ENCODE results near the gene FYB2. TPM values are rescaled to one million over a fixed set of nuclear protein-coding genes. Genes with fewer than 3 reads are reported as not detected.

Gene FYB2
- polyA plus RNA-seq, 2 of the 4 experiments (the other 2 are of a cell fraction), result not detected

DNA sequence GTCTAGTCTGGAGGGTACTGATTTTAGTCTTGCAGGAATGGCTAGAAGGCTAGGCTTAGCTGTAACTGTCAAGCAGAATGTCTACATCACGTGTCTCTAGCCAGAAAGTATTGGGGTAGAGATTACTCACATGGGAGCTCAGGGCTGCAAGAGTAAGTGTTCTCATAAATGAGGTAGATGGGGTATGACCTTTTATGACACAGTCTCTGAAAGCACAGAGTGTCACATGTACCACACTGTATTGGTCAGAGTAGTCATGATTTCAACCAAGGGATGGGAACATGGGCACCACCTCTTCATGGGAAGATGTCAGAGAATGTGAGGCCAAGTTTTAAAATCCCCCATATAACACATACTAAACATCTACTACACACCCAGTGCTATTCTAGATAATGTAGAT is 2.9 kb downstream of the FYB2 start:
- Histone ChIP-seq H3K4me1 (peaks cover 5% of the 10 kb centered on the region), H3K27ac (no peak overlapping the region), H3K4me2 (no peak overlapping the region), H3K9me3 (no peaks in the 10 kb centered on the region; the same call in 2 of the 3 replicates), H3K4me3 (no peak overlapping the region)
- no peak for FAIRE-seq
- ATAC-seq, result no peak
- no peak for DNase-seq (ENCODE audit: low read depth in 1 of 2, low spot score in 1 of 2)
- POLR2A ChIA-PET, result no interaction called here
- 50% methylated on average over 1 of the region's 1 CpG for WGBS (ENCODE audit: missing lambda C conversion rate)
- CTCF ChIA-PET, result interaction anchor here (1.4 kb wide), 1 partner anchor 15 kb away, joined by 4 read pairs; no protein-coding TSS in a partner anchor
- TF ChIP-seq JUN (IDR thresholded peaks at IDR 0.05) (no peak), RAD21 (conservative IDR thresholded peaks at IDR 0.05 in 1 of 2, IDR thresholded peaks at IDR 0.05 in 1 of 2) (no peak), HEYL (CRISPR knock-in tag; IDR thresholded peaks at IDR 0.05) (no peak), NPAS2 (CRISPR knock-in tag; IDR thresholded peaks at IDR 0.05; ENCODE audit: borderline replicate concordance) (no peak), NR3C1 (IDR thresholded peaks at IDR 0.05) (no peak), FOSB (CRISPR knock-in tag; IDR thresholded peaks at IDR 0.05) (no peak), NFE2L2 (conservative IDR thresholded peaks at IDR 0.05; ENCODE audit: low read length) (no peak), EHMT2 (IDR thresholded peaks at IDR 0.05; ENCODE audit: low read depth) (no peak)
- TF ChIP-seq, protein P1, sequence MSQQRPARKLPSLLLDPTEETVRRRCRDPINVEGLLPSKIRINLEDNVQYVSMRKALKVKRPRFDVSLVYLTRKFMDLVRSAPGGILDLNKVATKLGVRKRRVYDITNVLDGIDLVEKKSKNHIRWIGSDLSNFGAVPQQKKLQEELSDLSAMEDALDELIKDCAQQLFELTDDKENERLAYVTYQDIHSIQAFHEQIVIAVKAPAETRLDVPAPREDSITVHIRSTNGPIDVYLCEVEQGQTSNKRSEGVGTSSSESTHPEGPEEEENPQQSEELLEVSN (IDR thresholded peaks at IDR 0.05; ENCODE audit: borderline replicate concordance, low read depth), result no peak
- TF ChIP-seq, protein P2, sequence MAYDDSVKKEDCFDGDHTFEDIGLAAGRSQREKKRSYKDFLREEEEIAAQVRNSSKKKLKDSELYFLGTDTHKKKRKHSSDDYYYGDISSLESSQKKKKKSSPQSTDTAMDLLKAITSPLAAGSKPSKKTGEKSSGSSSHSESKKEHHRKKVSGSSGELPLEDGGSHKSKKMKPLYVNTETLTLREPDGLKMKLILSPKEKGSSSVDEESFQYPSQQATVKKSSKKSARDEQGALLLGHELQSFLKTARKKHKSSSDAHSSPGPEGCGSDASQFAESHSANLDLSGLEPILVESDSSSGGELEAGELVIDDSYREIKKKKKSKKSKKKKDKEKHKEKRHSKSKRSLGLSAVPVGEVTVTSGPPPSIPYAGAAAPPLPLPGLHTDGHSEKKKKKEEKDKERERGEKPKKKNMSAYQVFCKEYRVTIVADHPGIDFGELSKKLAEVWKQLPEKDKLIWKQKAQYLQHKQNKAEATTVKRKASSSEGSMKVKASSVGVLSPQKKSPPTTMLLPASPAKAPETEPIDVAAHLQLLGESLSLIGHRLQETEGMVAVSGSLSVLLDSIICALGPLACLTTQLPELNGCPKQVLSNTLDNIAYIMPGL (CRISPR knock-in tag; IDR thresholded peaks at IDR 0.05; ENCODE audit: borderline replicate concordance), result no peak
- TF ChIP-seq, protein P3, sequence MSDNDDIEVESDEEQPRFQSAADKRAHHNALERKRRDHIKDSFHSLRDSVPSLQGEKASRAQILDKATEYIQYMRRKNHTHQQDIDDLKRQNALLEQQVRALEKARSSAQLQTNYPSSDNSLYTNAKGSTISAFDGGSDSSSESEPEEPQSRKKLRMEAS (IDR thresholded peaks at IDR 0.05), result no peak

DNA sequence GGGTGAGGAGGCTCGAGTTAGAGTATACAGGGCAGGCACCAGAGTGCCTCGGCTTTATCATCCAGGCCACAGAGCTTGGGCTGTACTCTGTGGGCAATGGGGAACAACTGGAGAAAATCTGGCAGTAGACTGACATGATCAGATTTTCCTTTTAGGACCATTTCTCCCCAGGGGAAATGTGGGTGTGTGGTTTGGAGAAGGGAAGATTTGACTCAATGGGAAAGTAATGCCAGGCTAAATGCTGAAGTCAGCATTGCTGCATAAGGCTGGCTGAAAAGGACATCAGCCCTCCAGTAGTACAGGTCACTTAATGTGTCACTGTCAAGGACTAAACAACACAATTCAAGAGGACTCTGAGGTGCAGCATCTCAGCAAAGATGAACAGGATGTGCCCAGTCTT is 5.0 kb downstream of the FYB2 start:
- Histone ChIP-seq H3K9me3 (no peaks in the 10 kb centered on the region; the same call in 2 of the 3 replicates), H3K4me1 (no peaks in the 10 kb centered on the region), H3K27ac (no peak overlapping the region), H3K4me2 (no peak overlapping the region), H3K4me3 (no peak overlapping the region)
- 18% methylated on average over 2 of the region's 2 CpGs for whole genome bisulfite sequencing (ENCODE audit: missing lambda C conversion rate)
- TF ChIP-seq RFX5 (IDR thresholded peaks at IDR 0.05), result no peak
- TF ChIP-seq MAFK (IDR thresholded peaks at IDR 0.05; ENCODE audit: partially characterized antibody), result peak; percentile 42
- ATAC-seq (no peak), DNase-seq (ENCODE audit: low read depth in 1 of 2, low spot score in 1 of 2) (no peak), FAIRE-seq (no peak)
- CTCF ChIA-PET, result interaction anchor here (0.6 to 1.2 kb wide), 2 partner anchors 10 to 204 kb away, joined by 3 to 5 read pairs; no protein-coding TSS in a partner anchor
- POLR2A ChIA-PET, result no interaction called here

DNA sequence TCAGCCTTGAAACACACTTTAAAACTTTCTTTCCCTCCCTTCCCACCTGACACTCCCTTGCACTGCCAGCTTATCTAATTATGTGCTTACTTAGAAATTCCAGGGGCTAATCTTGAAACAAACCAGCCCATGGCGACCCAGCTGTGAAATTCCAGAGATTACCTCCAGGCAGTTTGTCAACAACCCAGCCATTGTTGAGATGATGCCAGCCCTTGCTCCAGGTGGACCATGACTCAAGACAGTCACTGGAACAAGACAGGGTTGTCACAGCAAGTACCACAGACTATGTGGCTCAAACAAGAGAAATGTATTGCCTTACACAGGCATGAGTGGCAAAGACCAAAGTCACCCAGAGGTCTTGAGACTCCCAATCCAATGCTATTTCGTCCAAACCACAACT is 7.9 kb downstream of the FYB2 start:
- DNase-seq (ENCODE audit: low read depth in 1 of 2, low spot score in 1 of 2) (no peak), ATAC-seq (no peak), FAIRE-seq (no peak)
- no peak overlapping the region for H3K4me2 ChIP-seq
- H3K9me3 ChIP-seq, result no peaks in the 10 kb centered on the region; the same call in 2 of the 3 replicates
- H3K27ac ChIP-seq, result no peak overlapping the region
- H3K4me3 ChIP-seq, result no peak overlapping the region
- no peaks in the 10 kb centered on the region for H3K4me1 ChIP-seq
- ChIA-PET POLR2A (no interaction called here), CTCF (interaction anchor here (1.7 kb wide), 1 partner anchor 10 kb away, joined by 11 read pairs; no protein-coding TSS in a partner anchor)
- WGBS (ENCODE audit: missing lambda C conversion rate), result 19% methylated on average over 2 of the region's 2 CpGs
- TF ChIP-seq, protein P4, sequence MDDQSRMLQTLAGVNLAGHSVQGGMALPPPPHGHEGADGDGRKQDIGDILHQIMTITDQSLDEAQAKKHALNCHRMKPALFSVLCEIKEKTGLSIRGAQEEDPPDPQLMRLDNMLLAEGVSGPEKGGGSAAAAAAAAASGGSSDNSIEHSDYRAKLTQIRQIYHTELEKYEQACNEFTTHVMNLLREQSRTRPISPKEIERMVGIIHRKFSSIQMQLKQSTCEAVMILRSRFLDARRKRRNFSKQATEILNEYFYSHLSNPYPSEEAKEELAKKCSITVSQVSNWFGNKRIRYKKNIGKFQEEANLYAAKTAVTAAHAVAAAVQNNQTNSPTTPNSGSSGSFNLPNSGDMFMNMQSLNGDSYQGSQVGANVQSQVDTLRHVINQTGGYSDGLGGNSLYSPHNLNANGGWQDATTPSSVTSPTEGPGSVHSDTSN (IDR thresholded peaks at IDR 0.05), result no peak
- no peak for TF ChIP-seq POLR2A (IDR thresholded peaks at IDR 0.05; ENCODE audit: low read length)
- TF ChIP-seq FOSL2 (IDR thresholded peaks at IDR 0.05), result no peak
- no peak for TF ChIP-seq FOSL2 (CRISPR knock-in tag; IDR thresholded peaks at IDR 0.05)
- no peak for TF ChIP-seq EP300 (IDR thresholded peaks at IDR 0.05)

DNA sequence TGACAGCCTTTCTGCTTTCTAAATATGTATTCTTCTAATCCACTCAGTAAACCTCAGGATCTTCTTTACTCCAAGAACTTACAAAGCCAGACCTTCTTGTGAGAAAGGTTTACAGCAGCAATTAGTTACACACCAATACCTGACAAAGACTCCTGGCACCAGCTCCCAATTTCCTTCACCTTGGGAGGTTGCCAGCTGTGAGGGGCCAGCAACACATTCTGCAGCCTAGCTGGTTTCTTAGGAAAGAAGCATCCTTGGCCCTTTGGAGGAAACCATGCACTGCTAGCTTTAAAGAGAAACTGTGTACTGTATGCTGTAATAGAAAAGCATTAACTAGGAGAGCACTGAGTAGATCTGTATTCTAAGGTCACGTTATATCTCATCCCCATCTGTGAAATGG is 10.8 kb downstream of the FYB2 start:
- FAIRE-seq (no peak), DNase-seq (ENCODE audit: low read depth in 1 of 2, low spot score in 1 of 2) (no peak), ATAC-seq (no peak)
- Histone ChIP-seq H3K4me1 (no peaks in the 10 kb centered on the region), H3K9me3 (no peaks in the 10 kb centered on the region), H3K27ac (no peak overlapping the region), H3K4me2 (no peak overlapping the region), H3K4me3 (no peak overlapping the region)
- CTCF ChIA-PET, result interaction anchor here (1.1 to 1.9 kb wide), 3 partner anchors 13 to 1530 kb away, joined by 3 to 8 read pairs (median 3); no protein-coding TSS in a partner anchor
- 26% methylated on average over 1 of the region's 1 CpG for WGBS (ENCODE audit: missing lambda C conversion rate)
- POLR2A ChIA-PET, result no interaction called here
- TF ChIP-seq HDAC2 (IDR thresholded peaks at IDR 0.05) (no peak), ZNF302 (CRISPR knock-in tag; IDR thresholded peaks at IDR 0.05) (no peak), GATA3 (IDR thresholded peaks at IDR 0.05; ENCODE audit: borderline replicate concordance) (no peak)
- TF ChIP-seq, protein P5, sequence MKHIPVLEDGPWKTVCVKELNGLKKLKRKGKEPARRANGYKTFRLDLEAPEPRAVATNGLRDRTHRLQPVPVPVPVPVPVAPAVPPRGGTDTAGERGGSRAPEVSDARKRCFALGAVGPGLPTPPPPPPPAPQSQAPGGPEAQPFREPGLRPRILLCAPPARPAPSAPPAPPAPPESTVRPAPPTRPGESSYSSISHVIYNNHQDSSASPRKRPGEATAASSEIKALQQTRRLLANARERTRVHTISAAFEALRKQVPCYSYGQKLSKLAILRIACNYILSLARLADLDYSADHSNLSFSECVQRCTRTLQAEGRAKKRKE (CRISPR knock-in tag; IDR thresholded peaks at IDR 0.05; ENCODE audit: low read depth), result no peak

Measured in A549 (cell line).